Measurements from ENCODE around the gene DUT.
A peak's percentile ranks its signal among the peaks of the same experiment; 100 is the strongest.
"Not testable (repeated sequence)": the region's sequence is repeated elsewhere in the genome, so short reads cannot be mapped to it uniquely, and the experiment has no call there.

Gene DUT

GRCh38 chr15:48330855-48331795 is at the start of gene DUT:
Gene DUT, plus strand, starts transcription at chr15:48331429. Its CDS starts 87 bp downstream, at chr15:48331516.
- peak; percentile 85 for DNase-seq

GRCh38 chr15:48281674-48282073 is 49.6 kb upstream of the DUT start:
- no peak for DNase-seq

- no peak for DNase-seq
Measured at GRCh38 chr15:48282216-48282615, 49.0 kb upstream of the DUT start.

- DNase-seq: no peak
Measured at GRCh38 chr15:48283396-48284145, 47.7 kb upstream of the DUT start.

GRCh38 chr15:48285329-48286214 is 45.7 kb upstream of the DUT start:
- DNase-seq: peak; percentile 55

- no peak for DNase-seq
Measured at GRCh38 chr15:48289628-48290027, 41.6 kb upstream of the DUT start.

GRCh38 chr15:48292458-48292857 is 38.8 kb upstream of the DUT start:
- DNase-seq: no peak

- DNase-seq: no peak
Measured at GRCh38 chr15:48297668-48298067, 33.6 kb upstream of the DUT start.

GRCh38 chr15:48298914-48299313 is 32.3 kb upstream of the DUT start:
- no peak for DNase-seq

- DNase-seq: no peak
Measured at GRCh38 chr15:48300038-48300437, 31.2 kb upstream of the DUT start.

GRCh38 chr15:48304398-48304797 is 26.8 kb upstream of the DUT start:
- no peak for DNase-seq

GRCh38 chr15:48306639-48307038 is 24.6 kb upstream of the DUT start:
- no peak for DNase-seq

- DNase-seq: no peak
Measured at GRCh38 chr15:48307586-48307985, 23.6 kb upstream of the DUT start.

- DNase-seq: no peak
Measured at GRCh38 chr15:48309740-48310139, 21.5 kb upstream of the DUT start.

GRCh38 chr15:48313216-48313615 is 18.0 kb upstream of the DUT start:
- DNase-seq: no peak

- no peak for DNase-seq
Measured at GRCh38 chr15:48315041-48315440, 16.2 kb upstream of the DUT start.

- no peak for DNase-seq
Measured at GRCh38 chr15:48317221-48317620, 14.0 kb upstream of the DUT start.

- no peak for DNase-seq
Measured at GRCh38 chr15:48318131-48318530, 13.1 kb upstream of the DUT start.

GRCh38 chr15:48323294-48323693 is 7.9 kb upstream of the DUT start:
- no peak for DNase-seq

- no peak for DNase-seq
Measured at GRCh38 chr15:48324949-48325348, 6.3 kb upstream of the DUT start.

- DNase-seq: no peak
Measured at GRCh38 chr15:48325400-48325799, 5.8 kb upstream of the DUT start.

- DNase-seq: not testable (repeated sequence)
Measured at GRCh38 chr15:48326180-48326579, 5.0 kb upstream of the DUT start.

Data from CD4-positive, alpha-beta T cell treated with Interleukin-17A for 4 hours (primary cell).